Measurements from ENCODE around the gene RFPL3.
"Not testable (repeated sequence)": the region's sequence is repeated elsewhere in the genome, so short reads cannot be mapped to it uniquely, and the experiment has no call there.

Gene RFPL3

DNA sequence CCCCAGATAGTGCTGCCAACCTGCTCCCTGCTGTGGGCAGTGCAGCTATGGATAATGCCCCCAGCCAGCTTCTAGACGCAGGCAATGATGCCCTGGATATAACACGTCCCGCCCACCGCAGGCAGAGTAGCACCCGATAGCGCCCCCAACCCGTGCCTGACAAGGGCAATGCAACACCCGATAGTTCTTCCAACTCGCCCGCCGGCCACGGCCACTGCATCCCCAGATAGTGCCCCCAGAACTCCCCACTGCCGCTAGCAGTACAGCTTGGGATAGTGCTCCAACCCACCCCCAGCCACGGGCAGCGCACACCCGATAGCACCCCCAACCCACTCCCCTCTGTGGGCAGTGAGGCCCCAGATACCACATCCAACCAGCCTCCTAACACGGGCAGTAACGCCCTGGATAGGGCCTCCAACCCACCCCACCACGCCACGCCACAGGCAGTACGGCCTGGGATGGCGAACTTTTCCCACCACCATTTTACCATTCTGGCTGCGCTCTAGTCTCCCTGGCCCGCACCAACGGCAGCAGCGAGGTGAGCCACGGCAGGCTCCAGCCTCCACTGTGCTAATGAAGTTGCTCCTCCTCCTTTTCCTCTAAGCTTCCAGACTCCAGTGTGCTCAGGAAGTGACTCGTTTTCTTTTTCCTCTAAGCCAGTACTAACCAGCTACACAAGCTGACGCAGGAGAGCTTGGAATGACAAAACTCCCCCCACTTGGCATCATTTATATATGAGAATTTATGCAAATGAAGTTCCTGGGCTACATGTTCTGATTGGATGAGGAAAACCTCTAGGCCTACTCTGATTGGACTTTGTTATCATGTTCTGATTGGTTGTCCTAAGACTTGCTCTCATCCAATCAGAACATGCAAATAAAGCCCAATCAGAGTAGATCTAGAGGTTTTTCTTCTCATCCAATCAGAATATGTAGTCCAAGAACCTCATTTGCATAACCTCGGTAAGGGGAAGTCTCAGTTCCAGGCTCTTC lies 3.0 kb upstream of the RFPL3 start:
- DNase-seq: no peak

DNA sequence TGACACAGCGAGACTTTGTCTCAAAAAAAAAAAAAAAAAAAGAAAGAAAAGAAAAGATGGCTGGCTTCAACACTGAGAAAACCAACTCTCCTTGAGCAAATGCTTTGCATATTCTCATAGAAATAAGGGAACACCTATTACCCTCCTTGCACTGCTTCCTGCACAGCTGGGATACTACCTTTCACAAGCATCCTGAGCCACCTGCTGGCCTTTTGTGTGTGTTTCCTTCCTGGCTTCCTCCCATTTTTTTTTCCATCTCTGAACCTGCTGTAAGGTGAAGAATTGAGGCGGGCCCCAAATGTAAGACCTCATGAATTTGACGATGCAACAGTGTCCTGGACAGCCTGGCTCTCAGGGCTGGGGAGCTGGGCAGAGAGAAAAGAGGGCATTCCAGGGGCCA lies 1.9 kb upstream of the RFPL3 start:
- no peak for DNase-seq

DNA sequence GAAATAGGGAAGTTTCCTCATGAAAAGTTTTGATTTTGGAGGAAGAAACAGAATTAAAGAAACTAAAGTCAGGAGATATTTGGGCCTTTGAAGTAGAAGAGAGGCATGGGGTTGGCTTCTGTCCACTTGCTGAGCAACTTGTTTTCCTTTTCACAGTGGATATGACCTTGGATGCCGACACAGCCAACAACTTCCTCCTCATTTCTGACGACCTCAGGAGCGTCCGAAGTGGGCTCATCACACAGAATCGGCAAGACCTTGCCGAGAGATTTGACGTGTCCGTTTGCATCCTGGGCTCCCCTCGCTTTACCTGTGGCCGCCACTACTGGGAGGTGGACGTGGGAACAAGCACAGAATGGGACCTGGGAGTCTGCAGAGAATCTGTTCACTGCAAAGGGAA lies 2.4 kb downstream of the RFPL3 start:
- DNase-seq: not testable (repeated sequence)

DNA sequence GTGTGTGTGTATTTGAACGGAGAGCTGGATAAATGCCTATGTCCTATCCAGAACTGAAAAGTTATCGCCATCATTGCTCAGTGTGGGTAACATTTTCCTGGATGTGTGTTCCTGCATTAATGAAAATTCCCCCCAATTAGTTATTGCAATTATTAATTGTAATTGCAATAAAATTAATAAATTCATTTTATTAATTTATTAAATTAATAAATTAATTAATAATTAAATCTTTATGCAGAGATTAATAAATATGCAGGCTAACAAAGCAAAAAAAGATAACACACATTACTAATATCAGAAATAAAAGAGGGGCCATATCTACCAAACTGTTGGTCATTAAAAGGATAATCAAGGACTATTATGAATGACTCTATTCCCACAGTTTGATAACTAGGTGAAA lies 3.6 kb downstream of the RFPL3 start:
- DNase-seq: no peak

GRCh38 chr22:32364210-32364609 lies 6.5 kb downstream of the RFPL3 start:
- no peak for DNase-seq

DNA sequence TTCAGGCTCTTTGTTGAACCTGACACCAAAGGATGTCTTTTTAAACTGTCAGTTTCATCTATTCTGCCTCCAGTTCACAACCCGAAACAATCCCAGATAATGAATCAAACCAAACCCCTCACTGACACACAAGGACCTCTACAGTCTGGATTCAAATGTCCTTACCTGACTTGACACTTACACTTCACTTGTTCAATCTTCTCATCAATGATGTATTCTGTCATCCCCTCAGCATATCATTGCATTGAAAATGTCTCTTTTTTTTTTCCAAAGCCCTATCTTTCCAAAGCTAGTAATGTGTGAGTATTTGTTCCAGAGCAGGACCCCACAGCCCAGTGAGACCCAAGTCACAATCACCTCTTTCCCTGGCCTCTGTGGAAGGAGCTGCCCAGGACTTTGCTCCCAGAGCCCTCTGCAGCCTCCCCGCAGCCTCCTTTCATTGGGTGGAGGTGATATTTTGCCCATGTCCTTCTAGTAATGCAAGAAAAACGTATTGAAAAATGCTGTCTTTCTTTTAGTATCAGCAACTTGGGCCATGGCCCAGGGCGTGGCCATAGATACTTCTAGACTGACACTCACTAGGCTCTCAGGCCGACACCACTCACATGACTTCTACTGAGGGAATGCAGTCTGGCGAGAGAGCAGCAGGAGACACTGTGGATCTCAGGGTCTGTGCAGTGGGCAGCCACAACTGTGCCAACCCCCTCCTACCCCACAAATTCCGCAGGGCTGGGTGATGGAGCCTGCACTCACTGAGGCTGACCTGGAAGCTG lies 18.2 kb downstream of the RFPL3 start:
- no peak for DNase-seq

DNA sequence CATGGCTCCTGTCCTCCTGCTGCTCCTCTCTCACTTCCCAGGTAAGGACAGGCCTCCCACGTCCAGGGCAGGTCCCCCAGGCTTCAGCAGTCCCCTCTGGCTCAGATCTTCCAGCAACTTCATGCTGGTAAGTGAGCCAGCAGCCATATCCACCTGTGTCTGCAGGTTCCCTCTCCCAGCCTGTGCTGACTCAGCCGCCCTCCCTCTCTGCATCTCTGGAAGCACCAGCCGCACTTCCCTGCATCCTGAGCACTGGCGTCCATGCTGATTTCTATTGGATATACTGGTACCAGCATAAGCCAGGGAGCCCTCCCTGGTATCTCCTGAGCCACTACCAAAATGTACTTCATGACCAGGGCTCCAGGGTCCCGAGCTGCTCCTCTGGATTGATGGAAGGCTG lies 19.0 kb downstream of the RFPL3 start:
- DNase-seq: no peak

DNA sequence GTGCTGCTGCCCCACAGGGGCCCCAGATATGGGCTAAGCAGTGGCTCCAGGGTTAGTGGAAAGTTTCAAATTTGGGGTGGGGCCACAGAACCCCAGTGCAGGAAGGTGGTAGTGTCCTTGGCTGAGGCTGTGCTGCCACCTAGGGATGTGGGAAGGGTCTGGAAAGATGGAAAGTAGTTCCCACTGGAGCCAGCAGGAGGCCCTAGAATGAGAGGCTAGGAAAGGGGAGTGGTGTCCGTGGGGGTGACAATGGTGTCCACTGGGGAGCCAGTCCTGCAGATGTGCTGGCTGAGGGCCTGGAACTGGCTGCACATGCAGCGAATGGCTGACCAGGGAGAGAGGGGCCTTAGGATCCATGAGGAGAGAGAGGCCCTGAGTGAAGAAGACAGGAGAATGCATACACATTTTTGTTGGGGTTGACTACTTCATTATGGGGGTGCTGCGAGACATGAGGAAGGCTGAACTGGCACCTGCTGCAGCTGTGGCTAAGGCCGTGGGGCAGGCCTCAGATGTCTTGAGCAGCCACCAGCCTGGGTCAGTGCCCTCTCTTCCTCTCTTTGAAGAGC lies 21.1 kb downstream of the RFPL3 start:
- no peak for DNase-seq

DNA sequence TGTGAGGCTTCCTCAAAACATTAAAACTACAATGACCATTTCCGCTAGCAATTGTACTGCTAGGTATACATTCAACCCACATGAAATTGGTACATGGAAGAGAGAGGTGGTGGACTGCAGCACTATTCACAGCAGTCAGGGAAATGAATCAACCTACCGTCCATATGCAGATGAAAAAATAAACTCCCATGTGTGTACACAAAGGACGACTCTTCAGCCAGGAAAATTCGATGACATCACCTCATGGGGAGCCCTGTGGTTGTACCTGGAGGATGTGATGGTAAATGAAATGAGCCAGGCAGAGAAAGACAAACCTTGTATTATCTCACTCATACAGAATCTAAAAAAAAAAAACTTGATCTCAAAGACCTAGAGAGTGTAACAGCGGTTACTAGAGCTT lies 23.3 kb downstream of the RFPL3 start:
- DNase-seq: no peak

- DNase-seq: no peak
These were observed 28.0 kb downstream of the RFPL3 start for GRCh38 chr22:32385681-32386080.

DNA sequence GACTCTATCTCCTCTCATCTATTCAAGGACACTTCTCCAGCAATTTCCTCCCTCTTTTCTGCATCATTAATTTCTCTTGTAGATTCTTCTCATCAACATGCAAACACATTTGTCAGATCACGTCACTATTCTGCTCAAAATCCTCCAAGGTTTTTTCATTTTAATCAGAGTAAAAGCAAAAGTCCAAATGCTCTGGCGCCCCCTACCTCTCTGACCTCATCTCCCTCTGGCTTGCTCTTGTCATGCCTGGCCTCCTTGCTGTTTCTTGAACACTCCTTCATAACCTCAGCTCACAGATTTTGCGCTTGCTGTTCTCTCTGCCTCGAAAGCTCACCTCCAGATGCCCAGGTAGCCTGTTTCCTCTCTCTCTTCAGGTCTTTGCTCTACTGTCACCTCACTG lies 32.0 kb downstream of the RFPL3 start:
- no peak for DNase-seq

- DNase-seq: no peak
These were observed 37.4 kb downstream of the RFPL3 start for GRCh38 chr22:32395107-32395506.

GRCh38 chr22:32396255-32396654 lies 38.6 kb downstream of the RFPL3 start:
- DNase-seq: no peak

- DNase-seq: no peak
These were observed 39.1 kb downstream of the RFPL3 start for GRCh38 chr22:32396746-32397145.

- DNase-seq: no peak
These were observed 43.8 kb downstream of the RFPL3 start for GRCh38 chr22:32401486-32401885.

GRCh38 chr22:32404021-32404420 lies 46.4 kb downstream of the RFPL3 start:
- DNase-seq: no peak

DNA sequence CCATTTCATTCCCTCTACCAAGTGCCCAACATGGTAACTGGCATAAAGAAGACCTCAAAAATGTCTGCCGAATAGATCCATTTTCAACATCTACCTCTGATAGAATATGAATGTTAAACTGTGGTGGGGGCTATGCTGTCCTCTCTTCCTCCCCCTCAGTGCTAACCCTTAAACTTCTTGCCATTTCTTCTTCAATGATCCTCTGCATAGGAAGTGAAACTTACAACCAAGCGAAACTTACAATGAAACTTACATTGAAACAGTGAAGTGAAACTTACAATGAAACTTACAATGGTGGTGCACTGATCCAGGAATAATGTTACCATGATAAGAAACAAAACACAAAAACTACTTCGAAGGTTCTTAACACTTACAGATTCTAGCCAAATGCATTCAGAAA lies 49.6 kb downstream of the RFPL3 start:
- no peak for DNase-seq

- DNase-seq: no peak
These were observed 50.3 kb downstream of the RFPL3 start for GRCh38 chr22:32407936-32408335.

DNA sequence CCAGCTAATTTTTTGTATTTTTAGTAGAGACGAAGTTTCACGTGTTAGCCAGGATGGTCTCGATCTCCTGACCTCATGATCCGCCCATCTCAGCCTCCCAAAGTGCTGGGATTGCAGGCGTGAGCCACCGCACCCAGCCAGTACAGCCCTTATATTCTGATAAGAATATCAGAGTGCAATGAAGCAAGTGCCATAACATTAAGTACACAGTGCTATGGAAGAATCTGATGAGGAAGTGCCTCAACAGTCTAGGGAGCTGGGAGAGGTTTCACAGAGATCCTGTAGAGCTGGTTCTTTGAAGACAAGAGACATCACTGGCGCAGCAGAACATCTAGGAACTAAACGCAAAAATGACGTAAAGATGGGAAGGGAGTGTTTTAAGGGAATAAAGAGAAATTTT lies 52.3 kb downstream of the RFPL3 start:
- DNase-seq: no peak

- no peak for DNase-seq
These were observed 52.8 kb downstream of the RFPL3 start for GRCh38 chr22:32410459-32410858.
